Esophagus muscularis mucosa (tissue), 4 donors: ENCODE results near the gene ABCG5. TPM values are rescaled to one million over a fixed set of nuclear protein-coding genes. Genes with fewer than 3 reads are reported as not detected.

ENCODE experiments used
- DNase-seq: peaks from one replicate; pipeline ENCODE4 v3.0.0-alpha.2; 2017; ENCODE audit errors: extremely low spot score
- H3K27ac ChIP-seq, 4 donors: fragments of 200-600 bp; sonication (generic); replicated peaks in 1 of 4; 1 replicate in 3 of 4; 2 replicates in 1 of 4; pipeline ENCODE4 v1.5.1; 2016 to 2019; ENCODE audit warnings: mild to moderate bottlenecking in 1 of 4
- H3K27me3 ChIP-seq, 4 donors: fragments of 200-600 bp; sonication (generic); one replicate each; pipeline versions ENCODE4 v1.5.1 to v1.6.0; 2016 to 2019
- H3K36me3 ChIP-seq, 4 donors: fragments of 200-600 bp; sonication (generic); one replicate each; pipeline ENCODE4 v1.5.1; 2016 to 2019
- H3K4me1 ChIP-seq, 4 donors: fragments of 200-600 bp; sonication (generic); one replicate each; pipeline ENCODE4 v1.5.1; 2016 to 2019
- H3K4me3 ChIP-seq, 4 donors: fragments of 200-600 bp; sonication (generic); 1 replicate in 2 of 4; 2 replicates in 2 of 4; pipeline ENCODE4 v1.5.1; 2016 to 2019; ENCODE audit warnings: mild to moderate bottlenecking in 4 of 4, moderate library complexity in 1 of 4
- H3K9me3 ChIP-seq, 4 donors: fragments of 200-600 bp; sonication (generic); 1 replicate in 3 of 4; 2 replicates in 1 of 4; pipeline ENCODE4 v1.5.1; 2016 to 2019
- EP300 ChIP-seq: sonication (generic); formaldehyde crosslinking; IDR thresholded peaks from one replicate; pipeline ENCODE4 v1.6.1; 2017; ENCODE audit warnings: antibody characterized with exemption
- POLR2A ChIP-seq: fragments of 450-650 bp; IDR thresholded peaks from one replicate; pipeline ENCODE4 v1.6.1; 2017; ENCODE audit warnings: antibody characterized with exemption, moderate library complexity, mild to moderate bottlenecking, low read depth
- POLR2AphosphoS5 ChIP-seq, 2 donors: sonication (generic); formaldehyde crosslinking; IDR thresholded peaks; one replicate each; pipeline ENCODE4 v1.6.1; 2017; ENCODE audit warnings: antibody characterized with exemption in 2 of 2
- WGBS: methylation state at CpG from one replicate; pipeline ENCODE4 v1.1.5; 2018; 5-methylcytosine and 5-hydroxymethylcytosine counted together
- intact Hi-C: fragments of 100-400 bp; cut with DNase I; formaldehyde crosslinking; loops from one replicate; pipeline ENCODE4 v1.15.1; 2023
- small RNA-seq, 3 donors: library from RNA; depleted of rRNA; stranded (forward); fragments of <200 nt; gene quantifications; one replicate each; pipeline ENCODE3, GENCODE V24; 2016
- total RNA-seq, 4 donors: library from RNA; depleted of rRNA; stranded (reverse); fragments of >200 nt; gene quantifications; one replicate each; pipeline versions ENCODE4 v1.1.0 to v1.2.1, GENCODE V29; 2016
- TF ChIP-seq, protein P1 (sequence below), 3 experiments: fragments of 200-600 bp in 2 of 3; fragments of 450-650 bp in 1 of 3; sonication (generic) in 2 of 3; IDR thresholded peaks; one replicate each; pipeline ENCODE4 v1.5.1; 2017 to 2019; ENCODE audit warnings: antibody characterized with exemption in 3 of 3, mild to moderate bottlenecking in 2 of 3, moderate library complexity in 1 of 3

Gene ABCG5
- total RNA-seq, 4 donors from 2014 or later = not detected

DNA sequence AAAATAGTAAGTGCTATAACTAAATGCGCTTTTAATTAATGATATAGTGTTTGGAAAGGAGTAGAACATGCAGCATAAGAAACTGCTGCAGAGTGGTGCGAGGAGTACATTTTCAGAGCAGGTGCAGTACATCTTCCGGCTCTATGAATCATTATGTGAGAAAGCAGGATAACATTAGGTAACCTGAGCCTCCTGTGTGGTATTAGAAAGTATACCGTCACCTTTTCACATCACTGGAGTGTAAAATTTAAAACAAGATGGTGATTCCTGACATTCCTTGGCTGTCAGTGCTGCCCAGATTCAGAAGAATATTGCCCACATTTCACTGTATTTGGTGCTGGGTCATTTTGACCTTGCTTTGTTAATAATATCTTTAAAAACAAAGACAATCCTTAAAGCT lies 72.6 kb downstream of the ABCG5 start:
- Histone ChIP-seq H3K36me3 (peaks cover 0 to 17% (median 0%) of the 10 kb centered on the region in 4 donors), H3K27me3 (no peaks in the 10 kb centered on the region), H3K4me1 (no peaks in the 10 kb centered on the region), H3K4me3 (no peak overlapping the region), H3K9me3 (no peaks in the 10 kb centered on the region), H3K27ac (no peak overlapping the region)
- WGBS = 74% methylated on average over 4 of the region's 4 CpGs
- intact Hi-C loops = no loop called here
- TF ChIP-seq POLR2AphosphoS5 (IDR thresholded peaks at IDR 0.05) (no peak), POLR2A (no peak), EP300 (no peak)
- TF ChIP-seq, protein P1, sequence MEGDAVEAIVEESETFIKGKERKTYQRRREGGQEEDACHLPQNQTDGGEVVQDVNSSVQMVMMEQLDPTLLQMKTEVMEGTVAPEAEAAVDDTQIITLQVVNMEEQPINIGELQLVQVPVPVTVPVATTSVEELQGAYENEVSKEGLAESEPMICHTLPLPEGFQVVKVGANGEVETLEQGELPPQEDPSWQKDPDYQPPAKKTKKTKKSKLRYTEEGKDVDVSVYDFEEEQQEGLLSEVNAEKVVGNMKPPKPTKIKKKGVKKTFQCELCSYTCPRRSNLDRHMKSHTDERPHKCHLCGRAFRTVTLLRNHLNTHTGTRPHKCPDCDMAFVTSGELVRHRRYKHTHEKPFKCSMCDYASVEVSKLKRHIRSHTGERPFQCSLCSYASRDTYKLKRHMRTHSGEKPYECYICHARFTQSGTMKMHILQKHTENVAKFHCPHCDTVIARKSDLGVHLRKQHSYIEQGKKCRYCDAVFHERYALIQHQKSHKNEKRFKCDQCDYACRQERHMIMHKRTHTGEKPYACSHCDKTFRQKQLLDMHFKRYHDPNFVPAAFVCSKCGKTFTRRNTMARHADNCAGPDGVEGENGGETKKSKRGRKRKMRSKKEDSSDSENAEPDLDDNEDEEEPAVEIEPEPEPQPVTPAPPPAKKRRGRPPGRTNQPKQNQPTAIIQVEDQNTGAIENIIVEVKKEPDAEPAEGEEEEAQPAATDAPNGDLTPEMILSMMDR (IDR thresholded peaks at IDR 0.05) = no peak
- no peak for DNase-seq

DNA sequence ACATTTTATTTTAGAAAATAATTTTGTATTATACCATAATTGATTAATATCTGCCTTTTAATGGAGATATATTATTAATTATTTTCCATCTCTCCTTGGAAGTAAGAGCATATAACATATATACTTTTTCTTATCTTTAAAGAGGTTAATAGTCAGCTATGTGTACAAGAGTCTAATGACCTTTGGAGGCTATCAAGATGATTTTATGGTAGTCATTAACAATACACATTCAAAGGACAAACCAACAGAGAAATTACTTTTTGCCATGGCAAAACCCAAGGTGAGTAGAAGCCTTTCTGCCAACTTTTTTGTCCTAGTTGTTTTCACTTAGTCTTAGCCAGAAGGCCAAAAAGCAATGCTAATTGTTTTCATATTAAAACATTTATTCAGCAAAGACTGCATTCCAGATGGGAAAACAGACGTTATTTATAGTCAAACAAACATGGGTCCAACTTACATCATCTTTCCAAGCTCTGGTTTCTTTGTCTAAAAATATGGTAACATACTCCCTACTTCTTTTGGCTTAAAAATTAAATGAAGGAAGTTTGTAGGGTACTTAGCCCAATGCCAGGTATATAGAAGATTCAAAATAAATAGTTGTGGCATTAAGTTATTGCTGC lies 74.4 kb downstream of the ABCG5 start:
- 47% methylated on average over 1 of the region's 1 CpG for WGBS
- no peak for DNase-seq
- Histone ChIP-seq H3K27me3 (no peaks in the 10 kb centered on the region), H3K27ac (no peak overlapping the region), H3K9me3 (no peaks in the 10 kb centered on the region), H3K36me3 (peaks cover 0 to 17% (median 0%) of the 10 kb centered on the region in 4 donors), H3K4me1 (peaks cover 0 to 1% (median 0%) of the 10 kb centered on the region in 4 donors), H3K4me3 (no peak overlapping the region)
- TF ChIP-seq EP300 (no peak), POLR2AphosphoS5 (IDR thresholded peaks at IDR 0.05) (no peak), POLR2A (no peak)
- TF ChIP-seq, protein P1 (IDR thresholded peaks at IDR 0.05) = no peak
- intact Hi-C loops = no loop called here

DNA sequence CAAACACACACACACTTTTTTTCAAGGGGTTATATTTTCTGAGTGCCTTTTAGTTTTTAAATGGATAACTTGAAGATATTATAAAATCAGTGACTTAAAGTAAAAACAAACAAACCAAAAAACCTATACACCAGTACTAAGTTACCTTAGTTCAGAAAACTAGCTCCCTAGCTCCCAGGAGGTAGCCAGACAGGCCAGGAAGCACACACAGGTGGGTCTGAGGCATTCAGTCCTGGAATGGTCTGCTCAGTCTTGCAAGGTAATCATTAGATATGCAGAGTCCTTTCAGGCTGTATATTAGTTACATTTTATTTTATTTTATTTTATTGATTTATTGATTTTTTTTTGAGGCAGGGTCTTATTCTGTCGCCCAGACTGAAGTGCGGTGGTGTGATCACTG lies 75.5 kb downstream of the ABCG5 start:
- intact Hi-C loops = no loop called here
- Histone ChIP-seq H3K27me3 (no peaks in the 10 kb centered on the region), H3K9me3 (no peaks in the 10 kb centered on the region), H3K4me3 (no peak overlapping the region), H3K27ac (no peak overlapping the region), H3K4me1 (peaks cover 0 to 7% (median 2%) of the 10 kb centered on the region in 4 donors), H3K36me3 (peaks cover 0 to 17% (median 0%) of the 10 kb centered on the region in 4 donors)
- no peak for DNase-seq
- no peak for TF ChIP-seq POLR2A
- no peak for TF ChIP-seq POLR2AphosphoS5 (IDR thresholded peaks at IDR 0.05)
- TF ChIP-seq, protein P1 (IDR thresholded peaks at IDR 0.05) = no peak
- no peak for TF ChIP-seq EP300
- WGBS = 95% methylated on average over 2 of the region's 2 CpGs

Small RNA genes lying within 50 kb of the gene (small RNA-seq; reads per million reads assigned to genes)
- gene RN7SKP66 = 0 reads per million in 3 donors

Other genes starting within 250 kb of the ABCG5 start
- gene THADA, start 242.8 kb downstream of the ABCG5 start, total RNA-seq = 10 to 100 TPM; 17.2 to 28.7 (median 21.3) TPM
- gene PLEKHH2, start 201.6 kb downstream of the ABCG5 start, total RNA-seq = 10 to 100 TPM; 20.3 to 32.4 (median 25.1) TPM
- gene C1GALT1C1L, start 162.4 kb downstream of the ABCG5 start, total RNA-seq = under 1 TPM; 0.52 to 0.83 (median 0.73) TPM
- gene DYNC2LI1, start 64.8 kb downstream of the ABCG5 start, total RNA-seq = 10 to 100 TPM; 15.6 to 19.1 (median 17.7) TPM
- gene ABCG8, start 132 bp upstream of the ABCG5 start, total RNA-seq = not detected
- gene LRPPRC, start 157.2 kb upstream of the ABCG5 start, total RNA-seq = 10 to 100 TPM; 38.4 to 44.6 (median 43.0) TPM